D341Med (cell line): ENCODE data around the gene SLC66A2.

Source experiments
- DNase-seq: peaks from one replicate; pipeline ENCODE4 v3.0.0; 2012; ENCODE audit warnings: low spot score

SLC66A2 gene

DNA sequence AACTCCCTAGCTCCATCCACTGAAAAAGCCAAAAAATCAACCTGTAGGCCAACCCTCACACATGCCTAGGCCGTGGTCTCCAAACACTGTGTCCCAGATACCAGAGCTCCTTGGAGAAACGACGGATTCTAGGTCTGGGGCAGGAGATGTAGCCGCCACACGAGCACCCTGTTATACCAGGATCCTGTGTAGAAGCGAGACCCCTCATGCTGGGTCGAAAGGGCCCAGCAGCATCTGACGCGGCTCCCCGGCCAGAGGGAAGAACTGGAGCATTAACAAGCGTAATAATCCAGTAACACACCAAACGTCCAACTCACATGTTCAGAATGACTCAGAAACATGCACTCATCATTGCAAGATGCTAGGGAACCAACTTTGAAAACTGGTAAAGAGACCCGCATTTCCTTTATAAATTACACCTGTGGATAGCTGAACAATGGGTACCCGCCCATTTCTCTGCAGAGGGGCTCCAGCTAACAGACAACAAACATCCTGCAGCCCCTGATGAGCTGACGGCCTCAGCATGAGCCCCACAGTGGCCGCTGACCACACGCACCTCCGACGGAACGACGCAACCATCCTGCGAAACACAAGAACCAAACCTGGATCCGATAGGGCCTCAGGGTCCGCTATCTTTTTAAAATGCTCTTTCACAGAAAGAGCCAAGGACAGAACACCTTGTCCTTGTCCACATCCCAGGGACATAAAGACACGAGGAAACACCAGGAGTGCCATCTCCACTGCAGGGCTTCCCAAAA, 14.2 kb downstream of the SLC66A2 start:
- peak; percentile 30 for DNase-seq

DNA sequence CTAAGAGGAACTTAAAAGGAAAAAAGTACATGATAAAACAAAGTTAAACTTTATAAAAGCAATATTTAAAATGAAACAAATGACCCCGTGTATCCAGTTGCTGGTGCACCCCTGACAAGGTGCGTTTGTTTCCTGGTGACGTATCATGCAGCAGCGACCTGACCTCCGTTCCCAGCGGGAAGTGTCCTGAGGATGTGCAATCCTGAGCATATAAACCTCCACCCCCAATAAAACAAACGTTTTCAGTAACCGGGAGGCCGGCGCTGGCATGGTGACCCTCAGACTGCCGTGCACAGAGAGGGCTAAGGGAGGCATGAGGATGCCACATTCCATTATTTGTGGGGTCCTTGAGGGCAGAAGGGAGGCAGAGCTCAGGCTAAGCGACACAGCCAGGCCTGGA, 14.8 kb downstream of the SLC66A2 start:
- peak; percentile 24 for DNase-seq

DNA sequence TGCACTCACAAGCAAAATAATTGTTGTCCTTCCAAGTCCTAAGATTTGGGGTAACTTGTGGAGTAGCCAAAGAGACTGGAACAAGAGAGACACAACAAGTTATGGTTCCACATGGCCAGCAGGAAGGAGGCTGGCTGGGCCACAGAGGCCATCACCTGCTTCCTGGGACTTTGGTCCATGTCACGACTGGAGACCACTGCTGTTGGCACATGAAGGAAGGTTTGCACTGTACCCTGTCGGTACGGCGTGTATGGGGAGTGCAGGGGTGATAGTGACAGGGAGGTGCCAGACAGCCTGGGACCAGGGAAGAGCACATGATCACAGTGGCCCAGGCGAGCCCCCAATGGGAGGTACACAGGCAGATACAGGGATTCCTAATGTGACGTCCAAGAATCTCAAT, 15.5 kb downstream of the SLC66A2 start:
- peak; percentile 24 for DNase-seq

DNA sequence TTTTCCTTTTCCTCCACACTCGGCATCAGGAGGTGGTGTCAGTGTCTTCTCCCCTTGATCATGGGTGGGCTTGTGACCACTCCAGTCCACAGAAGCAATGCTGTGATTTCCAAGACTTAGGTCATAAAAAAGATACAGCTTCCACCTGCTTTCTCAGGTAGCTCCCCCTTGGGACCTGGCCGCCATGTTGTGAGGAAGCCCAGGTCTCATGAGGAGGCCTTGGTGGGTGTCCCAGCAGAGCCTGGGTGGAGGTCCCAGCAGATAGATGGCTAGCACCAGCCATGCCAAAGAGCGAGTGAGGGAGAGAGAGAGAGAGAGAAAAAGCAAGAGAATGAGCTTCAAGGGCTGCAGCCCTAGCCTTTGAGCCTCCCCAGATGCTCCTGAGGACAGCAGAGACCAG, 16.0 kb downstream of the SLC66A2 start:
- DNase-seq, result no peak

DNA sequence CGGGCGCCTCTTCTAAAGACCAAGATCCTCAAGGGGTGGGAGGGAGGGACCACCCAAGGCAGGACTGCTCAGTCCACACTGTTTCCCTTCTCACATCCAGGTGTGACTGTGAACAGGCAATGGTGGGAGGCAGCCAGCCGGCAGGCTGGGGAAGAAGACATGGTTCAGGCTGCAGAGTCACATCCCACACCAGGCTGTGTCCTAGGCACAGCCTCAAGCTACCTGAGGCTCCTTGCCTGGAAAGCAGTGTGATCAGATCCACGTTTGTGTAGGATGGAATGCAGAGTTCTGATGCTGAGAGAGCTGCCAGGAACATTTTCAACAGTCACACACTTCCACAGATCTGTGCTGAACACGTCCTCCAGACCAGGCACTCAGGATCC, 16.4 kb downstream of the SLC66A2 start:
- peak; percentile 24 for DNase-seq

DNA sequence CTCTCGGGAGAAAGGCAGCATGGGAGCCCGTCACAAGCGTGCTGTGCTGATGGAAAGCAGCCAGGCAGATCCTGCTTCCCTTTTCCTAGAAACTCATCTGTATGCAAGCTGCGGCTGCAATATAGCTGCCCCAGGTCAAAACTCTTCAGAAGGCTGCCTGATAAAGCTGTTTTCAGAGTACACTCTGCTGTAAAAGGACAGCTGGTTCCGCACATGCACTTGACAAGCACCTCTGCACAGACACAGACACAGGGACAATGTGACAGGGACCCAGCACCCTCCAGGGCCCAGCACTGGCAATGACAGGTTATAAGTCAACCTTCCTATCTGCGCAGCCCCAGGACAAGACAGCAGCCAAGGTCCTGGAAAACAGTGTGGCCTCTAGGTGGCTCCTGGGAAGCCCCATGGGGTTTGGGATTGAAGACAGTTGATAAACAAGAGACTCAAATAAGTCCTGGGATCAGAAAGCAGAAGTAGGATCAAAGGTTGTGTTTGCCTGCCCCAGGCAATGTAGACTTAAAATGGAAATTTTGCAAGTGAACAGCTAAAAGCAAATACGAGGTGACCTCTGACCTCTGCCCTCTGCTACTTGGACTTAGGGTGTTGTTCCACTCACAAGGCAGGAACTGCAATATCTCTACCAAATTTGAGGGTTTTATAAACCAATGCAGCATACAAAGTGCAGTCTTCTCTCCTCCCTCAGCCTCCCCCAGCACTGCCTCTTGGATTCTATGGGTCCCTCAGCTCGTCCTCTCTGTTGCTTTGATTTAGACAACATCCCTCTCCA, 16.9 kb downstream of the SLC66A2 start:
- peak; percentile 56 for DNase-seq

DNA sequence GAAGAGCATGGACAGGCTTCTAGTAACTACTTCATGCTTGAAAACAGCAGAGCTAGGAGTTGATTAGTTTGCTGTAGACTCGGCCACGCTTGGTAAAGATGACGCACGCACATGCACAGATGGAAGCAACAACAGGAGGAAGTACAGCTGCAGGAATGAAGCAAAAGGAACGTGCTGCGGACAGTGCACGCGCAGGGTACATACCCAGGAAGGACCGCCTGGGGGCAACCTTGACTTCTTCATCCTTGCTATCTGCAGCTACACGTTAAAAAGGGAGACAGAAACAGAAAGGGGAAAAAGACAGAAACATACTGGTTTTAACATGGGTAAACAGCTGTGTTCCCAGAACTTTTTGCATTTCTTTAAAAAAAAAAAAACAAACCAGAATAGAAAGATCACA, 17.7 kb downstream of the SLC66A2 start:
- no peak for DNase-seq

DNA sequence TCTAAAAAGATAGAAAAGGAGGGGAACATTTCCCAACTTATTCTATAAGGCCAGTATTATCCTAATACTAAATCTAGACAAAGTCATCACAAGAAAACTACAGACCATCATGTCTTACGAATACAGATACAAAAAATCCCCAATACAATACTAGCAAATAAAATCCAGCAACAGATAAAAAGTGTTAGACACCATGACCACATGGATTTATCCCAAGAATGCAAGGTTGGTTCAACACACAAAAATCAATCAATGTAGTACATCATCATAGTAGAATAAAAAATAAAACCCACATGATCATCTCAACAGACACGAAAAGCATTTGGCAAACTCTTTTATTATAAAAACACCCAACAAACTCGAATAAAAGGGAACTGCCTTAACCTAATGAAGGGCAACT, 18.5 kb downstream of the SLC66A2 start:
- no peak for DNase-seq

DNA sequence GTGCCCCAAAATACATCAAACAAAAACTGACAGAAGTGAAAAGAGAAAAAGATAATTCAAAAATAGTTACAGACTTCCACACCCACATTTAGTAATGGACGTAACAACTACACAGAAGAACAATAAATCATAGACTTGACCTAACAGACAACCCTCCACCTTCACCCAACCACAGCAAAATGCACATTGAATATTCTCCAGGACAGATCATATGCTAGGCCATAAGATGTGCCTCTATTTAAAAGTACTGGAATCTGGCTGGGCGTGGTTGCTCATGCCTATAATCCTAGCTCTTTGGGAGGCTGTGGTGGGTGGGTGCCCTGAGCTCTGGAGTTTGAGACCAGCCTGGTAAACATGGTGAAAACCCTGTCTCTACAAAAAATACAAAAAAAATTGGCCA, 20.0 kb downstream of the SLC66A2 start:
- DNase-seq, result no peak

DNA sequence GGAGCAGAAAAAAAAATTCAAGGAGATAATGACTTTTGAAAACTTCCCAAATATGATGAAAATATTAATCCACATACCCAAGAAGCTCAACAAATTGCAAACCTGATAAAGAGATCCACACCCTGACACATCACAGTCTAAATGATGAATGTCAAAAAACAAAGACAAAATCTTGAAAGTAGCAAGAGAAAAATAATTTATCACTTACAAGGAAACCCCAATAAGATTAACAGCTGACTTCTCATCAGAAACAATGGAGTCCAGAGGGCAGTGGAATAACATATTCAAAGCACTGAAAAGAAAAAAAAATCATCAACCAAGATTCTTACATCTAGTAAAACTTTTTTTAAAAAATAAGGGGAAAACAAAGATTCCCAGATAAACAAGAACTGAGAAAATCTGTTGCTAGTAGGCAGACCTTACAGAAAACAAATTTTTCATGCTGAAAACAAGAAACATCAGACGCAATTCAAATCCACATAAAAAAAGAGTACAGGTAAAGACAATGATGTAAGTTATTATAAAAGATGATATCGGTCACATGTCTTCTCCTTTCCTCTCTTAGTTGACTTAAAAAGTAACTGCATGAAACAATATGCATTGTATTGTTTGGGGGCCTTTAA, 21.3 kb downstream of the SLC66A2 start:
- DNase-seq, result no peak

DNA sequence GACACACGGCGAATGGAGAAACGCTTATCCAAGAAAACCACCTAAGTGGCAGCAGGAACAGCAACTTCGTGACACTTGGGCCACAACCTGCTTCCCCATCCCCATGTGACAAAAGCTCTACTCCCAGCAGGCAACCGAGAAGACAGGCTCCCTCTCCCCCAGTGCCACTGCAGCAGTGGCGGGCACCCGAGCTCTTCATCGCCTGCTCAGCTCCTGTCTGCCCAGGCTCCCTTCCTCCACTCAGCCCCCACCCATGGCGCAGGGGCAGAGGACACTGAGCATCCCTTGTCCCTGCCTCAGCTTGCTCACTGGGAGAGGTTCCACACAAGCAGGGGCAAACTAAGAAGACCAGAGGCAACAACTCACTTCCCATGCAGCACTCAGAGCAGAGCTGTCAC, 22.9 kb downstream of the SLC66A2 start:
- peak; percentile 17 for DNase-seq

DNA sequence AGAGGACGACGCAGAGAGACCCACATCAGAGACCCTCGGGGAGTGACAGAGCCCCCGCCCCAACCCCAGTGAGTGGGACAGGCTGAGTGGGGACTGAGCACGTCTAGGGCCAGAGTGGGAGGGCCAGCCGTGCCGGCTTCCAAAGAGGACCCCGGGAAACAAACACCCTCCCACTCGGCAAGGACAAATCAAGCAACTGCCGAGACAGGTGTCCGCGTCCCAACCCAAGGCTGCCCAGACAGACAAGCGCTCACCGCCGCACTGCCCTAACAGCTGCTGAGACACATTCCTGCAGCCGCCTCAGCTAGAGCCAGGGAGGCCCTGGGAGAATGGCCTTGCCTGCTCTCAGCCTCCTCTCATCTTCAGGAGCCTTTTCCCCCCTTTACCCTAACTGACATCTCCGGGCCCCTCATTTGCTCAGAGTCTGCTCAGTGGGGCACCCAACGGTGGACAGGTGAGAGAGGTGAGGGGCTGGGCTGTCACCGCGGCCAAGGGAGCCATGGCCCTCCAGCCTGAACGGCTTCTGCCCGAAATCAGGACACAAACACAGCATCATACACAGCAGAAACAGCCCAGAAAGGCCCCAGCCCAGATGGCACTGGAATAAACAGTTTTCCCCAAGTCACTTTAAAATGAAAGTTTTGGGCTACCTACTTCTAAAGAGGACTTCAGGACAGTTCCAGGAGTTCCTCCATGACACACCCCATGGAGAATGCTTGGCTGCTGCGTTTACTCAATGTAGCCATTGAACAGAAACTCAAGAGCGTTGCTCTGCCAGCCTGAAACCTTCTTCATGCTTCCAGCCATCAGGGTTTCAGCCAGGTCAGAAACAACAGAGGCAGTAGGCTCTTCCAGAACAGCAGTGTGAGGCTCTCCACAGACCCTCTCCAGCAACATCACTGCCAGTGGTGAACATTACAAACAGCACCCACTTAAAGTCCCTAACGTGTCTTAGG, 23.6 kb downstream of the SLC66A2 start:
- peak; percentile 27 for DNase-seq

DNA sequence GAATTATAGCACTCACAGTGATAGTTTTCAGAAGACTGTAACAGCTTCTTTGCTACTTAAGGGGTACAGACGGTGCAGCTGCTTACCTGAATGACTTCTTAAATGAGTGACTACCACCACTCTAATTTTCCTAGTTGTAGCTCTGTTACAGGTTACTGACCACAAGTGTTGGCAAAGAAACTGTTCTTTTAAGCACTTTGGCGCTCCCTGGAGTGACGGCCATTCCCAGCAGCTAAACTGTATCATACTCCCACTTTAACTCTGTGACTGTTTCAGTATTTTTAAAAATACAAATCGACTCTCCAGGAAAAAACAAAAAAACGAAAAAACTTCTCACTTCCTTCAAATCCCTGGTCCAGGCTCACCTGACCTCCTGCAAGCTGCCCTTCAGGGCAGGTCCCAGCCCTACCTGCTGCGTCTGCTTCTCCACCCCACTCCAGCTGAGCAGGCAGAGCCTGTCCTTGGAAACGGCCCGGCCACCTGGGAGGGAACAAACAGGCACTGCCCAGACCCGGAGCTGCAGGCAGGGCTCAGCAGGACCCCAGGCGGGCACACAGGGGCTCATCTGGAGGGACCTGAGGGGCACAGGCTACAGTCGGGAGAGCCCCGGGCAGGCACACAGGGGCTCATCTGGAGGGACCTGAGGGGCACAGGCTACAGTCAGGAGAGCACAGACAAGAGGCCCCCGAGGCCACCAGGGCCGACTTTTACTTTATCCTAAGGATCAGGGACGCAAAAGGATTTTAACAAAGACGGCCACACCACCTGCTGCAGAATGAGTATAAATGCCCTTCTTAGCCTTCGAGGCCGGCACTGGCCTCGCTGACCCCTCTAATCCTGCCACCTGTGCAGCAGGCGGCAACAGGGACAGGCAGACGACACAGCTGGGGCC, 24.5 kb downstream of the SLC66A2 start:
- DNase-seq, result peak; percentile 35

DNA sequence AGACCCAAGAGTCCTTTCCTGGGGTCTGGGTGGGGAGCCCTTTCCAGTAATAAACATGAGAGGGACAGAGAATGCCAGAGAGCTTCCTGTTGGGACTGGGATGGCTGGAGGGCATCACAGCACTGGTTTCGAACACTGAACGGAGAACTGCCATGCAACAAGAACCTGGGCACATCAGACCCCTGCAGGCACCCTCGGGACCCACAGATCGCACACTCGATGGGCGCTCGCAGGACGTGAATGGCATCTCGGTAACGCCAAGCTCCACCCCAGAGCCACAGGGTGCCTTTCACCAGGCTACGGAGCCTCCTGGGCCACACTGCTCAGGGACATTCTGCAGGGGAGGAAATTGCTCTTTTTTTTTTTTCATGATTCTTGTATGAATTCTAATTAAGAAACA, 25.1 kb downstream of the SLC66A2 start:
- DNase-seq, result peak; percentile 28

DNA sequence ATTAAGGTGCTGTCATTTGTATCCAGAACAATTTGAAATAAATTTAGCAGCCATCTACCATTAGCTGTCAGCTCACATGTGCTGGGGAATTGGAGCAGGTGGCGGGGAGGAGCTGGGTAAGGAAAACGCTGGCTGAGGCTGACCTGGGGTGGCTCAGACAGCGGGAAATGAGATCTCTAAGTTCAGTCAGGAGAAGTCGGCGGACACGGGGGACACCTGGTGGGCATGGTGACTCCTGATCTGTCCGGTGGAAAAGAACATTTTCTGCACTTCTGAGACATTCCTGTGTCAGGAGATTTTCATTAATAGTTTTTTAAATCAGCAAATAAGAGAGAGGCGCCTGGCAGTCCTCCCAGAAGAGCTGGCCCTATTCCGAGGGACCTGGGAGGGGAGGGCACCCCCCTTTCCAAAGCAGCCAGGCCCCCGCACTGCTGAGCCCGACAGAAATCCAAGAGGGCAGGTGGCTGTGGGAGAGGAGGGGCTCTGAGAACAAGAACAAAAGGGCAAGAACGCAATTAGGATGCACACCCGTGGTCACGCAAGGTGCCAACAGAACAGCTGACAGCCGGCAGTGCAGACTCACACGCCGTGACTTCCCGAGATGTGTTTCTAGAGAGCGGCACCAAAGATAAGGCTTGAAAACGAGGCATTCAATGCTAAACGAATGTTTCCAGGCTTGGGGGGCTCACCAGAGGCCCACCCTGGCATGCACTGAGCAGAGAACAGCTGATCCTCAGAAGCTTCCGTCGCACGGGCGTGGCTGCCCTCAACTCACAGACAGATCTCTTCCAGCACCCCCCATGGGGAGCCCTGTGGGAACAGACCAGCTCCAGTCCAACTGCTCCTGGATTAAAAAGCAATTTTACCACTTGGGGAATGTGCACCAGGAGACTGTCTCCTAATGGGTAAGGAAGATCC, 26.4 kb downstream of the SLC66A2 start:
- no peak for DNase-seq

DNA sequence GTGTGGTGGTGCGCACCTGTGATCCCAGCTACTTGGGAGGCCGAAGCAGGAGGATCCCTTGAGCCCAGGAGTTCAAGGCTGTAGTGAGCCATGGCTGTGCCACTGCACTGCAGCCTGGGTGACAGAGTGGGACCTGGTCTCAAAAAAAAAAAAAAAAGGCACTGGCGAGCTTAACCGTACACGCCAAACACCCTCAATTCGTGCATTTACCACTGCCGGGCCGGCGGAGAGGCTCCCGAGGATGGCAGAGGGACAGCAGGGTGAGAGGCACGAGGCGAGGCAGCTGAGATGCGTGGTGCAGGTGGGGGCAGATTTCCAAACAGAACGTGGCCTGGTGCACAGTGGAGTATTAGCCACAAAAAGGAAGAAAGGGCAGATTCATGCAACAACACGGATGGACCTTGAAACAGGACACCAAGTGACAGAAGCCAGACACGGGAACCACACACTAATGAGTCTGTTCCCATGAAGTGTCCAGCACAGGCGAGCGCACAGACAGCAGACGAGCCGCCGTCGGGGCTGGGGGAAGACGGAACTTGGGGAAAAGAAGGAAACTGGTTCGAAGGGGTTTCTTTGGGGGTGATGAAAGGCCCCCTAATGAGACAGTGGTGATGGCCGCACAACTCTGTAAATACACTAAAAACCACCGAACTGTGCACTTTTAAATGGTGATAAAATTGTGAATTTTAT, 27.4 kb downstream of the SLC66A2 start:
- DNase-seq, result no peak

DNA sequence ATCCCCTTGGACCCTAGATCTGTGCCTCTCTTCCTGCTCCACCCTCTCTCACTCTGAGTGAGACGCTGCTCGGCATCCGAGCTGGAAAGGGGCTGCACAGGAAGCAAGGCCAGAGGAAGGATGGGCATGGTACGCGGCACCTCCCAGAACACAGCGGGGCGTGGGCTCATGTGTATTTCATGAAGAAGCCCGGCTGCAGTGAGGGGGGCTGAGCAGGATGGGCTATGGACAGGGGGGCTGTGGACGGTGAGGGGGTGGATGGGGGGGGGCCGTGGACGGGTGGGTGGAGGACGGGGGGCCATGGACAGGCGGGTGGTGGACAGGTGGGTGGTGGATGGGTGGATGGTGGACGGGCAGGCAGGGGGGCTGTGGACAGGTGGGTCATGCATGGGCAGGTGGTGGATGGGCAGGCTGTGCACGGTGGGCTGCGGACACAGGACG, 28.5 kb downstream of the SLC66A2 start:
- DNase-seq, result no peak

DNA sequence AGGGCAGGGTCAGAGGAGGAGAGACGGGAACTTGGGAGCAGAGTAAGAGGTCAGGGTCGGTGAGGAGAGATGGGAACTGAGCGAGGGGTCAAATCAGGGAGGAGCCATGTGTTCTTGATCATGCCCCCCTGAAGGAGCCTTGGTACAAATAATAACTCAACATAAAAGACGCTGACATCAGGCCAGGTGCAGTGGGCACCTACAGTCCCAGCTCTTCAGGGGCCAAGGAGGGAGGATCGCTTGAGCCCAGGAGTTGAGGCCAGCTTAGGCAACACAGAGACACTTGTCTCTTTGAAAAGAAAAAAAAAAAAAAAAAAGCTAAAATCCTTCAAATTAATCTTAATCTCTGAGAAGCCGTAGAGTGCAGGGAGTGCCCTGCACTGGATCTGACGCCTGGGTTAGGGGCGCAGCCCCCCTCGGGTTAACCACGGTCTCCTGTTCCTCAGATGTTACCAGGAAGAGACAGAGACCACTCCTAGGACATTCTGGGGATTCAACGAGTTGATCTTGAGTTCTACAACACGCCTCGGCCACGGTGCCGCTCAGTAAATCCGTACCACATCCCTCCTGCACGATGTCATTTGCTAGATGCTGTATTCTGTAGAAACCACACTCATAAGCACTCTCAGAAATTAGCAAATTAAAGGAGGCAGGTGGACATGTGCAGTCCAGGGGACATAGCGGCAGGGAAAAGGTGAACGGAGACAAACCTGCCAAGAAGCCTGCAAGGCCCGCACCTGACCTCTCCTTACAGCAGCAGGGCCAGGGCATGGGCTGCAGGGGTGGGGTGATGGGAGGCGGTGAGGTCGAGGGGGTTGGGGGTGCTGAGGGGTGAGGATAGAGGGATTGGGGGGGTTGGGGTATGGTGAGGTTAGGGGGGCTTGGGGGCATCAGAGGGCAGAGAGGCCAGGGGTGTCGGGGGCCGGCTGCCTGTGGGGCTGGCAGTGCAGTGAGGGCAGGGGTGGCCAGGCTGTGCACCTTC, 29.2 kb downstream of the SLC66A2 start:
- DNase-seq, result no peak
